GM06990 (cell line): ENCODE results near the gene OXNAD1.
A peak's percentile ranks its signal among the peaks of the same experiment; 100 is the strongest.

Experiments used
- DNase-seq: peaks from one replicate; pipeline ENCODE4 v3.0.0-alpha.2; 2011; ENCODE audit not compliant: insufficient read length; ENCODE audit errors: extremely low read depth
- H3K27me3 ChIP-seq: replicated peaks from 2 replicates; pipeline ENCODE4 v1.6.0; 2011; ENCODE audit warnings: low read length; ENCODE audit not compliant: control insufficient read depth, insufficient read depth
- H3K36me3 ChIP-seq: 2 replicates; pipeline ENCODE4 v1.5.1; 2011; ENCODE audit warnings: low read length; ENCODE audit not compliant: control insufficient read depth, insufficient read depth
- H3K4me3 ChIP-seq: replicated peaks from 2 replicates; pipeline ENCODE4 v1.5.1; 2011; ENCODE audit warnings: low read depth, mild to moderate bottlenecking, control low read depth, low read length
- CTCF ChIP-seq: IDR thresholded peaks from 2 replicates; pipeline ENCODE4 v1.5.1; 2011; ENCODE audit warnings: low read length, control low read depth, mild to moderate bottlenecking, inconsistent platforms; ENCODE audit not compliant: insufficient read depth, poor library complexity, severe bottlenecking

OXNAD1 gene

GRCh38 chr3:16266714-16267113 lies 1.7 kb downstream of the OXNAD1 start:
- DNase-seq, result no peak
- H3K27me3 ChIP-seq, result no peaks in the 10 kb centered on the region
- H3K4me3 ChIP-seq, result peak overlapping the region; percentile 33
- TF ChIP-seq CTCF, result no peak
- H3K36me3 ChIP-seq, result peaks cover 2% of the 10 kb centered on the region; the same call in 1 of the 2 replicates

DNA sequence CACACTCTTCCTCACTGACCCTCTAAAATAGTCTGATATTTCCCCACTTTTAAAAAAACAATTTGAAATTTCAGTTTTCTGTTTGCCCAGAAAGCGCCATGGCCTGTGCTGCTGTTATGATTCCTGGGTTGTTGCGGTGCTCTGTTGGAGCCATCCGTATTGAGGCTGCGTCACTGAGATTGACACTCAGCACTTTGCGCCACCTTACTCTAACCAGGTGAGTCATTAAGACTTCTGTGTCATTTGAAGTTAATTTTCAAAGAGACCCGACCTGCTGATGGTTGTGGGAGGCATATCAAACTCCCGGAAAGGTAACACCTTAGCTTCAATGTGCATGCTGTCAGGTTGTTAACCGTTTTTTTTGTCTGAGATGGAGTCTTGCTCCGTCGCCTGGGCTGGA lies 5.8 kb downstream of the OXNAD1 start:
- Histone ChIP-seq H3K36me3 (no peaks in the 10 kb centered on the region; the same call in none of the 2 replicates), H3K4me3 (no peak overlapping the region), H3K27me3 (no peaks in the 10 kb centered on the region)
- no peak for DNase-seq
- no peak for TF ChIP-seq CTCF

GRCh38 chr3:16272588-16272987 lies 7.6 kb downstream of the OXNAD1 start:
- DNase-seq, result no peak
- Histone ChIP-seq H3K27me3 (no peaks in the 10 kb centered on the region), H3K4me3 (no peak overlapping the region), H3K36me3 (peaks cover 2% of the 10 kb centered on the region)
- TF ChIP-seq CTCF, result no peak

- Histone ChIP-seq H3K36me3 (peaks cover 2% of the 10 kb centered on the region), H3K27me3 (no peaks in the 10 kb centered on the region), H3K4me3 (no peak overlapping the region)
- TF ChIP-seq CTCF, result no peak
- no peak for DNase-seq
Observed at GRCh38 chr3:16273867-16274266, 8.9 kb downstream of the OXNAD1 start.

DNA sequence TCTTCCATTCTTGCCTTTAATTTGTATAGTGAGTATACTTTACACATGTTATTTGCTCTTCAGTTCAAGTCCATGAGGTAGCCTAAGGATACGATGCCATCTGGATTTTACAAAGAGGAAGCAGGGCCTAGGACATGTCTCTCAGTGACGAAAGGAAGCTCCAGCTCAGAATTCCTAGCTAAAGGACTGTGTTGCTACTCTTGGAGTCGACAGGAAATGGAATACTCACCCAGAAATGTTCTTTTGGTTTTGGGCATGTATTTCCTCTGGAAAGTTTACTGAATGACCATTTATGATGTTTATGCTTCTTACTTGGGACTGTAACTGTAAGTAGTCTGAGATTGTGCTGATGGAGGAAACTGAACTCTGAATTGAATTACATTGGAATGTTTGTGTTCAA lies 12.5 kb downstream of the OXNAD1 start:
- Histone ChIP-seq H3K4me3 (no peak overlapping the region), H3K27me3 (no peaks in the 10 kb centered on the region), H3K36me3 (peaks cover 2% of the 10 kb centered on the region)
- DNase-seq, result no peak
- TF ChIP-seq CTCF, result no peak
